Activated T-helper 9 cell treated with anti-CD3 and anti-CD28 coated beads, Interleukin-2, amount 50 U/mL, for 16 hours (primary cell): ENCODE data around the gene PKIB.
"Not testable (repeated sequence)": the region's sequence is repeated elsewhere in the genome, so short reads cannot be mapped to it uniquely, and the experiment has no call there.

Experiments
- DNase-seq: peaks from one replicate; pipeline ENCODE4 v3.0.0-alpha.2; 2020; ENCODE audit warnings: low read depth

PKIB gene

GRCh38 chr6:122748945-122749344, 138.7 kb downstream of the PKIB start:
- not testable (repeated sequence) for DNase-seq

GRCh38 chr6:122749451-122750050, 139.3 kb downstream of the PKIB start:
- DNase-seq: no peak

DNA sequence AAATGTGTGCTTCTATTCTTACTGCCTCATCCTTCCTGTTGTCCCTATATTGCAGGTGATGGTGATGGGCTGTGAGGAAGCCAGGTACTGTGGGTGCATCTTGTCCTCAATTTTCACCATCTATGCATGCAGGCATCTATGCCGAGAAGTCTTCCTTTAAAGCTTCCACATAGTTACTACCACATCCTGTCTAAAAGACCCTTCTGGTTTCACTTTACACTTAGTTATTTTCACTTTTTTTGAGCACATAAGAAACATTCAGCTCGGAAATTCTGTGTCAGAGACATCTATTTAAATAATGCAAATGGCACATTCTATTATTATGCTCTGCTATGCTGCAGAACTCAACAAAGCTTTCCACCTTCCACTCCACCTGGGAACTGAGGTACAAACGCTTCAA, 141.1 kb downstream of the PKIB start:
- no peak for DNase-seq

- no peak for DNase-seq
Observed at GRCh38 chr6:122752459-122752858, 142.3 kb downstream of the PKIB start.

DNA sequence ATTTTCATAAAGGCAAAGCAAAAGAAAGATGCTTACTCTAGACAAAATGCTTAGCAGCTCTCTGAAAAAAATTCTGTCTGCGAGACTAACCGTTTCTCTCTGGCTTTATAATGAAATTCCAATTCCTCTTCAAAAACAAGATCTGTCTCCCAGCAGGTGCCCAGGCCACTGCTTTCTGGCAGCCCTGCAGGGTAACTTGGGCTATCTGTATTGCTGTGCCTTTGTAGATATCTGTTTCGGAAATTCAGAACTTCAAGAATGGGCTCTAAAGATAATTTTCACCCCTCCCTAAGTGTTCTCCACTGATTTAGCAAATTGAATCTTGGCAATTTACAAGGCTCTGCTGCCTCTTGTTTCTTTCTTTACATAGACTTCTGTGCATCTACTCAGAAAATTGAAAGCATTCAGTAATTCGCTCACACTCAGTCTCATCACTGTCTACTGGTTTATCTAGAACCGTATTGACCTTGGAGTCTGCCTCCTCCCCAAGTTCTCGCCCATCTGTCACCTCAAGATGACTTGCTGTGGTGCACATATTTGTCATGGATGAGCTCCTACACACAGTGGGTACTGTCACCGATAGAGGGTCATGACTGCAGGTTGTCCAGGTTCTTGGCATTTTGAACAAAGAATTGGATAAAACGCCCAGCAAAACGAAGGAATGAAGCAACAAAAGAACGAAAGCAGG, 142.9 kb downstream of the PKIB start:
- no peak for DNase-seq

DNA sequence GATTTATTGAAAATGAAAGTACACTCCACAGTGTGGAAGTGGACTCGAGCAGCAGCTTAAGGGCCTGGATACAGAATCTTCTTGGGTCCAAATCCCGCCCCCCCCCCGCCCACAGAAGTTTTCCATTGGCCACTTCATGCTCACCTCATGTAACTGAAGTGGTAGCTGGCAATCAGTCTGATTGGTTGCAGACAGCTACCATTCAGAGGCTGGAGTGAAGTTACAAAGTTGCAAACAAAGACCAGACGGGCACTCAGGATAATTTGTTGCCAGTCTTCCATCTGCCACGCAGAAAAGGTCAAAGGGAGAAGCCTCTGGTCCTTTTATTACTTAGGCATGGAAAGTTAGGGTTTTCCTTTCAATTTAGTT, 143.5 kb downstream of the PKIB start:
- DNase-seq: no peak

DNA sequence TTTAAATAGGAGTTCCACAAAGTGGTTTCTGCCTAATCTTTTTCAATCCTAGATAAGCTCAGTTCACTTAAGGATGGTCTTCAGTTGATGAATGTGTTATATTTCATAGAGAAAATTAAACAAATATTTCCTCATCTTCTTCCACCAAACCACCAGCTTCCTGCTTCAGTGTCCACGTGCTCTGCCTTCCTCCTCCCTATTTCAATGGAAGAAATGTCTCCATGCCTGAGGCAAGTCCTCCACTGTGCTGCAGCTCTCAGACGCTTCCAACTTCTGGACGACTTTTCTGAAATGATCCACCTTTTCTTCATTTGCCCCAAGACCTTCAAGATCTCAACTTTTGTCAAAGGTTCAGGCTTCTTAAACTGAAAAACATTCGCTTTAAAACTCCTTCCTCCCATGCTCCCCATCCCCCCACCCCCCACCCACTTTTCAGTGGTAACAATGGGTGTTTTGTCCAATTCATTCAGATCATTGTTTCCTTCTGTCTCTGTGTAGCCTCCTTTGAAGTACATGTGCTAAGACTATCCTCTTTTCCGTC, 144.1 kb downstream of the PKIB start:
- DNase-seq: no peak

DNA sequence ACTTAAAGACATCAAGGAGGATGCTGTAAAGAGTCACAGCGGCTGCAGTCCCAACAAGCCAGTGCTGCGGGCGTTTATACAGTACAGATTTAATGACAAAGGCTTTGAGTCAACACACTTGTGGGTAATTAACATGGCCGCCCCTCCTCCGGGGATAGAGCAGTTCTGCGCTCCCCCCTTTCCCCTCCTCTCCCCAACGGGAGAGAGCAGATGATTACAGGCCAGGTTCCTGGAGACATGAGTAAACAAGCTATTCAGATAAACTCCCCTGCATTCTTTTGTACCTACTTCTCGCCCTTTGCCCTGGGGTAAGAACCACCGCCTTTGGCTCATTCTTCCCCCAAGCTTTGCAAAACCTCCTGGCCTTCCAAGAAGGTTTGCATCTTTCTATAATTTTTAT, 145.7 kb downstream of the PKIB start:
- DNase-seq: no peak

DNA sequence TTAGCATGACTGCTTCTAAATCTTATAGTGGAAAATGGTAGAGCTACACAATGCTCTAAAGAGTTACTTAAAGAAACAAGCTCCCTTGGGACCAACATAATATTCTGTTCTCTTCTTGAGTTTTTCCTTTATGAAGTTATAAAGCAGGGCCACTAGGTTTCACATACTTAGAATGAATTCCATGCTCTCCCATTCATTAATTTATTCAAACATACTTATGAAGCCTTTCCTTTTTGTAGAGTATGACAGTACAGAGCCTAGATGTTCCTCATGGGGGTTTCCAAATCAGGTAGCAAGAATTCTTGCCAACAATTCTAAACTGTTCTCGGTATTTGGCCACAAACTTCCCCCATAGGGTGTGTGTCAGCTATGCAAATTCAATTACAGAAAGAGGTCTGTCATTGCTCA, 148.7 kb downstream of the PKIB start:
- DNase-seq: no peak

- no peak for DNase-seq
Observed at GRCh38 chr6:122760330-122760729, 150.1 kb downstream of the PKIB start.

DNA sequence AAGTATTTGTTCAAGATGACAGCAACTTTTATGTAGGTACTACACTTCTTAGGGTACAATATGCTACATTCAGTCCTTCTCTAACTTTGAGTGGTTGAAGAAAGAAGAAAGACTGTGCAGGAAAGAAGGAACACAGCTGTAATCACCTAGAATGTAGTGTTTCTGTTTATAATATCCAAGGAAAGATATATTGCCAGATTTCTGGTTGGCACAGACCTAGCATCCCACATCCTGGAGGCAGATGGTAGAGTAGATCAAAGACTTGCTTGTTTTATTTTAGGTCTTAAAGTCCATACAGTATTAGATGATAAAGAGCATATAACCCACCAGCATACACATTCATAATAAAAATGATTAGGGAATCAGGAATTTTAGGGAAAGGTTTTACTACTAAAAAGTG, 156.1 kb downstream of the PKIB start:
- no peak for DNase-seq

- DNase-seq: no peak
Observed at GRCh38 chr6:122770835-122771601, 160.8 kb downstream of the PKIB start.

DNA sequence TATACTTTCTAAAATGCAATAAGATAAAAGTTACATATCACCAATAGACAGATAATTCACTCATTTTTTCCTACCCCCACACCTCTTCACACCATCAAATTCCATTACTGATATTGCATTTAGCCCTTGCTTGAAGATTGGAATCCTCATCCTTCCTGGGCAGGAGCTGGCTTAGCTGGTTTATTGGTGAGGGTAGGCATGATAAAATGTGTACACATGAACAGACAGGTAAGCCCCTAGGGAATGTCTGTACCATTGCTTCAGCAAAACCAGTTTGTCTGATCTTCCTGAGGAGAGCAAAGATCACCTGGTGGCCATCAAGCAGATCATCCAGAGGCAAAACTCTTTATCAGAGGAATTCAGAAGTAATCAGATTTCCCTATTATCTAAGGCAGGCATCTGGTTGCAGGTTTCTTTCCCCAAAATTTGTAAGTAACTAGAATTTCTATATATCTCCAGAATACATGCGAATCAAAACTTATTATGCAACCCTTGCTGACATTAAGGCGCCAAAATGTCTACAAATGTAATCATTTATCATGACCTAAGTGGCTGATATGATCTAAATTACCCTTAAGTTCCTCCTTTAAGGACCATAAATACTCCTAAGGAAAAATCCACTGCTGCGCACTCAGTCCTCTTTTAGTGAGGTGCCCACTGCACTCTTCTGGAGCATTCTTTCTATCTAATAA, 162.7 kb downstream of the PKIB start:
- no peak for DNase-seq
